GM12892 (cell line): ENCODE data around the gene CAPZA1.

Experiments used
- POLR2A ChIP-seq: IDR thresholded peaks from 2 replicates; pipeline ENCODE4 v1.6.1; 2011; ENCODE audit warnings: low read depth, low read length, control low read depth
- POLR2AphosphoS5 ChIP-seq: IDR thresholded peaks from 2 replicates; pipeline ENCODE4 v1.6.1; 2011; ENCODE audit warnings: low read depth, low read length, control low read depth
- TAF1 ChIP-seq: IDR thresholded peaks from 2 replicates; pipeline ENCODE4 v1.6.1; 2011; ENCODE audit warnings: low read depth, mild to moderate bottlenecking, control low read depth, low read length, borderline replicate concordance

GRCh38 chr1:112673592-112674439 is 54.2 kb downstream of the CAPZA1 start:
- TF ChIP-seq POLR2A (peak; percentile 2; the same call in 1 of the 2 replicates), POLR2AphosphoS5 (no peak), TAF1 (no peak)
